Mammary epithelial cell (primary cell): ENCODE results near the gene SCIN.

Source experiments
- CTCF ChIP-seq, 2 donors: IDR thresholded peaks in 1 of 2; conservative IDR thresholded peaks in 1 of 2; 2 replicates each; pipeline ENCODE4 v1.5.1; 2011 to 2012; ENCODE audit warnings: inconsistent platforms in 2 of 2, low read length in 2 of 2, mild to moderate bottlenecking in 2 of 2, control low read depth in 1 of 2, low read depth in 1 of 2; ENCODE audit not compliant: insufficient read depth in 1 of 2; ENCODE audit errors: extremely low read depth in 1 of 2
- EZH2 ChIP-seq: IDR thresholded peaks from 2 replicates; pipeline ENCODE4 v1.6.1; 2012; ENCODE audit warnings: low read length, inconsistent platforms, borderline replicate concordance

- TF ChIP-seq EZH2: no peak
- no peak for TF ChIP-seq CTCF (conservative IDR thresholded peaks at IDR 0.05 in 1 of 2, IDR thresholded peaks at IDR 0.05 in 1 of 2; ENCODE audit: extremely low read depth in 1 of 2, insufficient read depth in 1 of 2, low read depth in 1 of 2, low read length in 2 of 2)
These were observed 17.1 kb upstream of the SCIN start for GRCh38 chr7:12553416-12553815.
